ENCODE measurements around the gene IRX3. TPM values are rescaled to one million over a fixed set of nuclear protein-coding genes. Genes with fewer than 3 reads are reported as not detected.

IRX3 gene
- total RNA-seq, 1 experiment from 2014 or later, result 17.6 TPM

- no peaks in the 10 kb centered on the region for H3K27me3 Mint-ChIP-seq (ENCODE audit: insufficient read depth, unreplicated experiment)
- peak overlapping the region; percentile 95 for H3K27ac Mint-ChIP-seq (ENCODE audit: low read depth, unreplicated experiment)
- BruUV-seq (replicated peaks), result no TSS peak
- intact Hi-C loops (cut with micrococcal nuclease), result loop anchor here (1.0 to 10.0 kb wide), 4 partner anchors 199 to 976 kb away; no protein-coding TSS in a partner anchor
- no peak for TF ChIP-seq CTCF (IDR thresholded peaks at IDR 0.05; ENCODE audit: unreplicated experiment)
- peaks cover 53% of the 10 kb centered on the region for H3K36me3 Mint-ChIP-seq (ENCODE audit: insufficient read depth, unreplicated experiment)
- H3K9me3 Mint-ChIP-seq (ENCODE audit: unreplicated experiment), result no peaks in the 10 kb centered on the region
- H3K4me3 Mint-ChIP-seq (ENCODE audit: unreplicated experiment), result peak overlapping the region; percentile 94
- ChIA-PET CTCF (interaction anchor here (0.8 to 2.3 kb wide), 7 partner anchors 10 to 392 kb away, joined by 3 to 7 read pairs (median 3); no protein-coding TSS in a partner anchor), POLR2A (interaction anchor here (1.1 to 11.8 kb wide), 6 partner anchors 164 to 647 kb away, joined by 3 to 352 read pairs (median 7); partner anchors contain the start of gene IRX5)
- peaks cover 11% of the 10 kb centered on the region for H3K4me1 Mint-ChIP-seq (ENCODE audit: insufficient read depth, unreplicated experiment)
- no peak for DNase-seq (ENCODE audit: unreplicated experiment)
These were observed 4.9 kb downstream of the IRX3 start for GRCh38 chr16:54281535-54282201.

- CTCF ChIA-PET, result interaction anchor here (0.8 to 2.3 kb wide), 9 partner anchors 9 to 656 kb away, joined by 3 to 7 read pairs (median 3); no protein-coding TSS in a partner anchor
- intact Hi-C loops (cut with micrococcal nuclease), result loop anchor here (5.0 to 10.0 kb wide), 3 partner anchors 198 to 977 kb away; no protein-coding TSS in a partner anchor
- Mint-ChIP-seq H3K27ac (ENCODE audit: low read depth, unreplicated experiment) (peak overlapping the region; percentile 73), H3K36me3 (ENCODE audit: insufficient read depth, unreplicated experiment) (peaks cover 52% of the 10 kb centered on the region), H3K9me3 (ENCODE audit: unreplicated experiment) (no peaks in the 10 kb centered on the region), H3K27me3 (ENCODE audit: insufficient read depth, unreplicated experiment) (no peaks in the 10 kb centered on the region), H3K4me3 (ENCODE audit: unreplicated experiment) (peak overlapping the region; percentile 30), H3K4me1 (ENCODE audit: insufficient read depth, unreplicated experiment) (peaks cover 11% of the 10 kb centered on the region)
- BruUV-seq (replicated peaks), result no TSS peak
- no peak for TF ChIP-seq CTCF (IDR thresholded peaks at IDR 0.05; ENCODE audit: unreplicated experiment)
- DNase-seq (ENCODE audit: unreplicated experiment), result peak; percentile 54
- POLR2A ChIA-PET, result interaction anchor here (0.6 to 11.8 kb wide), 12 partner anchors 61 to 648 kb away, joined by 3 to 352 read pairs (median 4); partner anchors contain the start of gene IRX5
These were observed 5.8 kb downstream of the IRX3 start for GRCh38 chr16:54280751-54281150.

GRCh38 chr16:54277845-54278703 lies 8.5 kb downstream of the IRX3 start:
- peaks cover 8% of the 10 kb centered on the region for H3K9me3 Mint-ChIP-seq (ENCODE audit: unreplicated experiment)
- peaks cover 32% of the 10 kb centered on the region for H3K36me3 Mint-ChIP-seq (ENCODE audit: insufficient read depth, unreplicated experiment)
- no peak overlapping the region for H3K27ac Mint-ChIP-seq (ENCODE audit: low read depth, unreplicated experiment)
- DNase-seq (ENCODE audit: unreplicated experiment), result no peak
- no TSS peak for BruUV-seq (replicated peaks)
- TF ChIP-seq CTCF (IDR thresholded peaks at IDR 0.05; ENCODE audit: unreplicated experiment), result no peak
- H3K4me3 Mint-ChIP-seq (ENCODE audit: unreplicated experiment), result no peak overlapping the region
- intact Hi-C loops (cut with micrococcal nuclease), result no loop called here
- peaks cover 11% of the 10 kb centered on the region for H3K4me1 Mint-ChIP-seq (ENCODE audit: insufficient read depth, unreplicated experiment)
- ChIA-PET CTCF (interaction anchor here (0.5 to 0.6 kb wide), 3 partner anchors 159 to 566 kb away, joined by 3 read pairs; no protein-coding TSS in a partner anchor), POLR2A (interaction anchor here (0.7 to 11.8 kb wide), 5 partner anchors 11 to 651 kb away, joined by 3 to 352 read pairs (median 3); partner anchors contain the start of gene IRX5)
- no peaks in the 10 kb centered on the region for H3K27me3 Mint-ChIP-seq (ENCODE audit: insufficient read depth, unreplicated experiment)
